Endothelial cell of umbilical vein (primary cell): Measurements from ENCODE around the gene ACOT11. TPM values are rescaled to one million over a fixed set of nuclear protein-coding genes. Genes with fewer than 3 reads are reported as not detected.

ENCODE experiments used
- BruUV-seq: library from RNA; stranded (reverse); fragments of 400-500 nt; replicated peaks from 2 replicates; lab custom pipeline; 2021; lab: Mats Ljungman, UMichigan
- CTCF ChIA-PET: fragments of 300-600, 350-600 bp; sonication (Branson Sonifier 250); formaldehyde crosslinking; loops from one replicate; lab custom pipeline; 2021; ENCODE audit warnings: antibody characterized with exemption, inconsistent platforms; lab: Charles Lee
- POLR2A ChIA-PET: fragments of 300-600, 350-600 bp; sonication (Branson Sonifier 250); formaldehyde crosslinking; loops from one replicate; lab custom pipeline; 2021; ENCODE audit warnings: antibody characterized with exemption, inconsistent platforms; lab: Charles Lee
- DNase-seq: peaks from one replicate; pipeline ENCODE4 v3.0.0-alpha.2; 2011; ENCODE audit warnings: low read depth, low spot score
- FAIRE-seq: peaks from 2 replicates; lab custom pipeline; 2011; peaks lifted over from hg19 to GRCh38; lab: Jason Lieb, UNC
- H2AFZ ChIP-seq: 2 replicates; pipeline ENCODE4 v1.6.0; 2012; ENCODE audit warnings: low read depth, low read length, control low read depth, inconsistent platforms
- H3K27ac ChIP-seq: 2 replicates; pipeline ENCODE4 v1.5.1; 2011; ENCODE audit warnings: low read depth, mild to moderate bottlenecking, control low read depth, low read length, moderate library complexity; ENCODE audit not compliant: insufficient read depth
- H3K27me3 ChIP-seq, 2 experiments: 2 replicates each; pipeline versions ENCODE4 v1.6.0 to v1.6.1; 2011; ENCODE audit warnings: low read length in 2 of 2, mixed read lengths in 1 of 2; ENCODE audit not compliant: control insufficient read depth in 2 of 2, insufficient read depth in 2 of 2
- H3K36me3 ChIP-seq, 2 experiments: 2 replicates in 1 of 2; 3 replicates in 1 of 2; pipeline ENCODE4 v1.5.1; 2011; ENCODE audit warnings: low read length in 2 of 2, mild to moderate bottlenecking in 1 of 2, moderate library complexity in 1 of 2; ENCODE audit not compliant: control insufficient read depth in 2 of 2, insufficient read depth in 2 of 2; ENCODE audit errors: extremely low read depth in 1 of 2
- H3K4me1 ChIP-seq: 3 replicates; pipeline ENCODE4 v1.5.1; 2011; ENCODE audit warnings: mild to moderate bottlenecking, low read length; ENCODE audit not compliant: control insufficient read depth, insufficient read depth; ENCODE audit errors: extremely low read depth
- H3K4me2 ChIP-seq: 2 replicates; pipeline ENCODE4 v1.6.1; 2011; ENCODE audit warnings: low read length, control low read depth, mixed read lengths; ENCODE audit not compliant: insufficient read depth
- H3K4me3 ChIP-seq, 3 experiments: fragments of 200-600 bp in 1 of 3; sonication (generic), shearing (Covaris generic) in 1 of 3; replicated peaks in 1 of 3; 2 replicates each; pipeline ENCODE4 v1.5.1; 2011 to 2016; ENCODE audit warnings: control low read depth in 3 of 3, low read length in 3 of 3, mild to moderate bottlenecking in 2 of 3, inconsistent platforms in 1 of 3, low read depth in 1 of 3, moderate library complexity in 1 of 3; ENCODE audit not compliant: insufficient read depth in 1 of 3
- H3K79me2 ChIP-seq: 2 replicates; pipeline ENCODE4 v1.6.0; 2012; ENCODE audit warnings: low read length, inconsistent platforms; ENCODE audit not compliant: control insufficient read depth, insufficient read depth
- H3K9ac ChIP-seq: replicated peaks from 2 replicates; pipeline ENCODE3; 2011; ENCODE audit warnings: low read length, control low read depth; ENCODE audit not compliant: insufficient read depth; ENCODE audit errors: extremely low read depth
- H3K9me1 ChIP-seq: replicated peaks from 3 replicates; pipeline ENCODE4 v1.6.0; 2011; ENCODE audit warnings: mild to moderate bottlenecking, low read length; ENCODE audit not compliant: control insufficient read depth, insufficient read depth; ENCODE audit errors: extremely low read depth
- H3K9me3 ChIP-seq: replicated peaks from 2 replicates; pipeline ENCODE4 v1.5.1; 2012; ENCODE audit warnings: low read length, inconsistent platforms; ENCODE audit not compliant: control insufficient read depth, insufficient read depth
- H4K20me1 ChIP-seq: replicated peaks from 2 replicates; pipeline ENCODE3; 2011; ENCODE audit warnings: mild to moderate bottlenecking, low read length; ENCODE audit not compliant: control insufficient read depth, insufficient read depth; ENCODE audit errors: extremely low read depth
- CTCF ChIP-seq, 2 donors: IDR thresholded peaks; 1 replicate in 1 of 2; 2 replicates in 1 of 2; pipeline ENCODE4 v1.5.1; 2011; ENCODE audit warnings: low read length in 2 of 2, mild to moderate bottlenecking in 2 of 2, moderate library complexity in 2 of 2, control low read depth in 1 of 2, inconsistent platforms in 1 of 2, low read depth in 1 of 2; ENCODE audit not compliant: insufficient read depth in 1 of 2; ENCODE audit errors: extremely low read depth in 1 of 2
- EZH2 ChIP-seq: IDR thresholded peaks from 2 replicates; pipeline ENCODE4 v1.6.1; 2012; ENCODE audit warnings: borderline replicate concordance, low read depth, mild to moderate bottlenecking, moderate library complexity, low read length, inconsistent platforms; ENCODE audit not compliant: severe bottlenecking
- FOS ChIP-seq: IDR thresholded peaks from 2 replicates; pipeline ENCODE4 v1.6.1; 2011; ENCODE audit warnings: mild to moderate bottlenecking, low read length, moderate library complexity, borderline replicate concordance; ENCODE audit not compliant: insufficient read depth
- GATA2 ChIP-seq: IDR thresholded peaks from 2 replicates; pipeline ENCODE4 v1.7.0; 2011; ENCODE audit warnings: low read depth, mild to moderate bottlenecking, moderate library complexity, mixed read lengths, low read length; ENCODE audit not compliant: insufficient read length, insufficient read depth
- JUN ChIP-seq: IDR thresholded peaks from 2 replicates; pipeline ENCODE4 v1.6.1; 2011; ENCODE audit warnings: borderline replicate concordance, low read depth; ENCODE audit not compliant: insufficient read length, insufficient read depth
- MYC ChIP-seq: IDR thresholded peaks from one replicate; pipeline ENCODE4 v1.6.1; 2011; ENCODE audit warnings: mild to moderate bottlenecking, low read depth, low read length
- POLR2A ChIP-seq: IDR thresholded peaks from 2 replicates; pipeline ENCODE4 v1.6.1; 2012; ENCODE audit warnings: low read depth, mild to moderate bottlenecking, control low read depth, low read length
- POLR2AphosphoS5 ChIP-seq: IDR thresholded peaks from 2 replicates; pipeline ENCODE4 v1.6.1; 2012; ENCODE audit warnings: low read depth, mild to moderate bottlenecking, control low read depth, low read length, moderate library complexity; ENCODE audit not compliant: insufficient read depth
- dilution Hi-C: fragments of 300-500 bp; cut with MboI; formaldehyde crosslinking; loops from one replicate; pipeline ENCODE4 v1.15.0; 2019; ENCODE audit warnings: low sequenced_read_pairs; ENCODE audit not compliant: extremely low pct_ligation_motif_present
- intact Hi-C: fragments of 100-400 bp; cut with micrococcal nuclease; formaldehyde crosslinking; loops from one replicate; pipeline ENCODE4 v1.10.0; 2022
- polyA plus RNA-seq, 4 experiments: library from polyadenylated mRNA; depleted of rRNA in 3 of 4; stranded (reverse) in 3 of 4; unstranded in 1 of 4; fragments of >200 nt; gene quantifications; 2 replicates each; pipeline versions ENCODE4 v1.2.1 to v1.2.3, GENCODE V29; 2011 to 2012; ENCODE audit warnings: missing spikeins in 1 of 4
- total RNA-seq: library from RNA; stranded (reverse); gene quantifications from 2 replicates; pipeline ENCODE4 v1.2.3, GENCODE V29; 2021
- TF ChIP-seq, protein P1 (sequence below): IDR thresholded peaks from 2 replicates; pipeline ENCODE4 v1.6.1; 2011; ENCODE audit not compliant: insufficient read depth, insufficient read length

The ACOT11 gene
- total and polyA plus RNA-seq, 2 donors (not counting 3 experiments of a cell fraction or from before 2014, with no cell fraction given): 4.5 to 5.4 TPM

GRCh38 chr1:54597455-54598030, 49.5 kb downstream of the ACOT11 start:
- ChIA-PET POLR2A (no interaction called here), CTCF (no interaction called here)
- H3K36me3 ChIP-seq: no peaks in the 10 kb centered on the region
- TF ChIP-seq MYC (no peak), CTCF (IDR thresholded peaks at IDR 0.05; ENCODE audit: extremely low read depth in 1 of 2, insufficient read depth in 1 of 2, low read depth in 1 of 2, low read length in 2 of 2) (no peak), POLR2A (no peak), POLR2AphosphoS5 (no peak), GATA2 (no peak), EZH2 (no peak), JUN (no peak), FOS (no peak)
- TF ChIP-seq, protein P1, sequence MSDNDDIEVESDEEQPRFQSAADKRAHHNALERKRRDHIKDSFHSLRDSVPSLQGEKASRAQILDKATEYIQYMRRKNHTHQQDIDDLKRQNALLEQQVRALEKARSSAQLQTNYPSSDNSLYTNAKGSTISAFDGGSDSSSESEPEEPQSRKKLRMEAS: no peak
- H3K27ac ChIP-seq: no peak overlapping the region
- no peak overlapping the region for H3K4me2 ChIP-seq
- no peak overlapping the region for H3K4me3 ChIP-seq
- DNase-seq (no peak), FAIRE-seq (no peak)
- H3K9me3 ChIP-seq: no peaks in the 10 kb centered on the region
- no peaks in the 10 kb centered on the region for H3K9me1 ChIP-seq
- intact Hi-C loops (no loop called here), dilution Hi-C loops (no loop called here)
- no peaks in the 10 kb centered on the region for H3K27me3 ChIP-seq
- H3K9ac ChIP-seq: no peak overlapping the region
- no peaks in the 10 kb centered on the region for H4K20me1 ChIP-seq
- no peaks in the 10 kb centered on the region for H3K4me1 ChIP-seq
- H3K79me2 ChIP-seq: no peaks in the 10 kb centered on the region
- H2AFZ ChIP-seq: no peak overlapping the region
- no TSS peak for BruUV-seq
